GM23248 (cell line): Measurements from ENCODE around the gene P4HTM.

Source experiments
- EZH2 ChIP-seq: fragments of 200-600 bp; sonication (generic); IDR thresholded peaks from 2 replicates; pipeline ENCODE4 v1.6.1; 2018; ENCODE audit warnings: antibody characterized with exemption, mild to moderate bottlenecking; ENCODE audit not compliant: insufficient read depth, poor library complexity, severe bottlenecking
- EZH2phosphoT487 ChIP-seq: fragments of 200-600 bp; sonication (generic); IDR thresholded peaks from 2 replicates; pipeline ENCODE4 v1.6.1; 2018; ENCODE audit warnings: antibody characterized with exemption, moderate library complexity, mild to moderate bottlenecking, low read depth; ENCODE audit not compliant: insufficient read depth

GRCh38 chr3:49053543-49053942 is 63.5 kb downstream of the P4HTM start:
- TF ChIP-seq EZH2 (no peak), EZH2phosphoT487 (no peak)
